Gastrocnemius medialis (tissue), 4 donors: Measurements from ENCODE around the gene MGAT4C. TPM values are rescaled to one million over a fixed set of nuclear protein-coding genes. Genes with fewer than 3 reads are reported as not detected.
"Not testable (repeated sequence)": the region's sequence is repeated elsewhere in the genome, so short reads cannot be mapped to it uniquely, and the experiment has no call there.

Experiments
- ATAC-seq, 2 donors: fragments of 150-250 bp; one replicate each; pipeline ENCODE4 v1.9.1; 2016
- DNase-seq, 2 donors: peaks; one replicate each; pipeline ENCODE4 v3.0.0-alpha.2; 2019
- H3K27ac ChIP-seq, 4 donors: fragments of 200-600 bp; sonication (generic); 1 replicate in 1 of 4; 2 replicates in 3 of 4; pipeline ENCODE4 v1.5.1; 2016 to 2018; ENCODE audit warnings: mild to moderate bottlenecking in 2 of 4, moderate library complexity in 1 of 4
- H3K27me3 ChIP-seq, 3 donors: fragments of 200-600 bp; sonication (generic) in 2 of 3; 1 replicate in 1 of 3; 2 replicates in 2 of 3; pipeline versions ENCODE4 v1.5.1 to v1.6.0; 2016 to 2019; ENCODE audit warnings: mild to moderate bottlenecking in 1 of 3, moderate library complexity in 1 of 3
- H3K36me3 ChIP-seq, 2 donors: fragments of 200-600 bp; sonication (generic) in 1 of 2; one replicate each; pipeline ENCODE4 v1.5.1; 2017 to 2018
- H3K4me1 ChIP-seq, 2 donors: fragments of 200-600 bp; sonication (generic) in 1 of 2; one replicate each; pipeline ENCODE4 v1.5.1; 2016 to 2017; ENCODE audit warnings: mild to moderate bottlenecking in 2 of 2
- H3K4me3 ChIP-seq, 4 donors: fragments of 200-600 bp; sonication (generic) in 3 of 4; 1 replicate in 1 of 4; 2 replicates in 3 of 4; pipeline ENCODE4 v1.5.1; 2016 to 2019; ENCODE audit warnings: mild to moderate bottlenecking in 2 of 4
- H3K9me3 ChIP-seq, 3 donors: fragments of 200-600 bp; sonication (generic) in 2 of 3; 1 replicate in 1 of 3; 2 replicates in 2 of 3; pipeline ENCODE4 v1.5.1; 2016 to 2019
- POLR2A ChIP-seq, 2 donors: fragments of 450-650 bp; IDR thresholded peaks; one replicate each; pipeline ENCODE4 v1.6.1; 2017; ENCODE audit warnings: antibody characterized with exemption in 2 of 2, mild to moderate bottlenecking in 2 of 2, moderate library complexity in 2 of 2
- in situ Hi-C, 4 donors: fragments of 200-750 bp; cut with MboI; loops; one replicate each; pipeline versions ENCODE4 v1.15.0 to v1.8.0; 2017; ENCODE audit warnings: low sequenced_read_pairs in 4 of 4
- intact Hi-C: fragments of 100-400 bp; cut with DNase I; formaldehyde crosslinking; loops from one replicate; pipeline ENCODE4 v1.15.1; 2023; ENCODE audit warnings: low total_unique reads
- total RNA-seq, 4 donors: library from RNA; depleted of rRNA; stranded (reverse); fragments of >200 nt; gene quantifications; one replicate each; pipeline versions ENCODE4 v1.1.0 to v1.2.3, GENCODE V29; 2016
- TF ChIP-seq, protein P1 (sequence below), 5 experiments: fragments of 450-650 bp in 3 of 5; fragments of 200-600 bp in 2 of 5; sonication (generic) in 2 of 5; IDR thresholded peaks in 4 of 5; conservative IDR thresholded peaks in 1 of 5; 1 replicate in 4 of 5; 2 replicates in 1 of 5; pipeline ENCODE4 v1.5.1; 2016 to 2019; ENCODE audit warnings: antibody characterized with exemption in 5 of 5, mild to moderate bottlenecking in 3 of 5, moderate library complexity in 3 of 5

MGAT4C gene
- total RNA-seq = not detected

DNA sequence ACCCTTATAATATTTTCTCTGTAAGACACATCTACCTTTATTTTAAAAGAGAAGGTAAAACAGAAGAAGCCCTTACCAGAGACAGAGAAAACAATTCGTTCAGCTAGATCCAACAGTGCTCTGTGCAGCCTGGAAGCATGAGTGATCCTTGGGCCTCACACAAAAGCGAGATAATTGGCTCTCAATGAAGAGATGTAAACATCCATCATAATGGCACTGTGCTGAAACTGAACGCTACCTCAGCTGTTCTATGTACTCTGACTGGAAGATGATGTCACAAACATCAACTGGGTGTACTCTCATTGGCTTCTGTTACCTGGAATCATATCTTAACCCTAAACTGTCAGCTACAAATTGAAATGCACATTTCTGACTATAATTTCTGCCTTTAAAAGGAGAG, at the start of gene MGAT4C:
Gene MGAT4C, minus strand, starts transcription at position 229 of the 400 bp plus-strand sequence.
- in situ Hi-C loops (no loop called here), intact Hi-C loops (no loop called here)
- H3K27ac ChIP-seq = no peak within 1 kb of the TSS
- ATAC-seq = no peak
- no peaks in the 10 kb centered on the region for H3K4me1 ChIP-seq
- TF ChIP-seq, protein P1, sequence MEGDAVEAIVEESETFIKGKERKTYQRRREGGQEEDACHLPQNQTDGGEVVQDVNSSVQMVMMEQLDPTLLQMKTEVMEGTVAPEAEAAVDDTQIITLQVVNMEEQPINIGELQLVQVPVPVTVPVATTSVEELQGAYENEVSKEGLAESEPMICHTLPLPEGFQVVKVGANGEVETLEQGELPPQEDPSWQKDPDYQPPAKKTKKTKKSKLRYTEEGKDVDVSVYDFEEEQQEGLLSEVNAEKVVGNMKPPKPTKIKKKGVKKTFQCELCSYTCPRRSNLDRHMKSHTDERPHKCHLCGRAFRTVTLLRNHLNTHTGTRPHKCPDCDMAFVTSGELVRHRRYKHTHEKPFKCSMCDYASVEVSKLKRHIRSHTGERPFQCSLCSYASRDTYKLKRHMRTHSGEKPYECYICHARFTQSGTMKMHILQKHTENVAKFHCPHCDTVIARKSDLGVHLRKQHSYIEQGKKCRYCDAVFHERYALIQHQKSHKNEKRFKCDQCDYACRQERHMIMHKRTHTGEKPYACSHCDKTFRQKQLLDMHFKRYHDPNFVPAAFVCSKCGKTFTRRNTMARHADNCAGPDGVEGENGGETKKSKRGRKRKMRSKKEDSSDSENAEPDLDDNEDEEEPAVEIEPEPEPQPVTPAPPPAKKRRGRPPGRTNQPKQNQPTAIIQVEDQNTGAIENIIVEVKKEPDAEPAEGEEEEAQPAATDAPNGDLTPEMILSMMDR (IDR thresholded peaks at IDR 0.05 in 4 of 5, conservative IDR thresholded peaks at IDR 0.05 in 1 of 5) = no peak
- TF ChIP-seq POLR2A (IDR thresholded peaks at IDR 0.05) = no peak
- H3K9me3 ChIP-seq = no peaks in the 10 kb centered on the region
- DNase-seq = no peak
- H3K27me3 ChIP-seq = no peaks in the 10 kb centered on the region
- no peak within 1 kb of the TSS for H3K4me3 ChIP-seq
- H3K36me3 ChIP-seq = no peaks in the 10 kb centered on the region

DNA sequence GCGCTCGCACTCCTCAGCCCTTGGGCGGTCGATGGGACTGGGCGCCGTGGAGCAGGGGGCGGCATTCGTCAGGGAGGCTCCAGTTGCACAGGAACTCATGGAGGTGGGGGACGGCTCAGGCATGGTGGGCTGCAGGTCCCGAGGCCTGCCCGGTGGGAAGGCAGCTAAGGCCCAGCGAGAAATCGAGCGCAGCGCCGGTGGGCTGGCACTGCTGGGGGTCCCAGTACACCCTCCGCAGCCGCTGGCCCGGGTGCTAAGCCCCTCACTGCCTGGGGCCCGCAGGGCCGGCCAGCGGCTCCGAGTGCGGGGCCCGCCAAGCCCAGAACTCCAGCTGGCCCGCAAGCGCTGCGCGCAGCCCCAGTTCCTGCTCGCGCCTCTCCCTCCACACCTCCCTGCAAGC, 40.2 kb upstream of the MGAT4C start:
- intact Hi-C loops, DNase-seq, H3K36me3 ChIP-seq, H3K27me3 ChIP-seq, H3K4me1 ChIP-seq, in situ Hi-C loops, ATAC-seq, H3K27ac ChIP-seq, H3K9me3 ChIP-seq, H3K4me3 ChIP-seq: not testable (repeated sequence)

DNA sequence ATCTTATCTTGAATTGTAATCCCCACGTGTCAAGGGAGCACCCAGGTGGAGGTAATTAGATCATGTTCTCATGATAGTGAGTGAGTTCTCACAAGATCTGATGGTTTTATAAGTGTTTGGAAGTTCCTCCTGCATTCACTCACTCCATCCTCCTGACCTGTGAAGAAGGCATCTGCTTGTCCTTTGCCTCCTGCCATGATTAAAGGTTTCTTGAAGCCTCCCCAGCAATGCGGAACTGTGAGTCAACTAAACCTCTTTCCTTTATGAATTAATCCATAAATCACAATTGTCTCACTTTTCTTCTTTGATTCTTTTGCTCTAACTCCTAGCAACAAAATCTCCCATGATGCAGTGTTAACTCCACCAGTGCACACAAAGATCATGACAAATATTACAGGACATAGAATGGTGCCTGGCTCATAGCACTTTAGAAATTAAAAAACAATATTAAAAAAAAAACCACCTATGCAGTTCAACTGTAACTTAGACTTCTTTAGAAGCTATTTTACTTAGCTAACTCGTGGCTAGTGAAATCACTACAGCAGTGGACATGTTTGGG, 37.6 kb upstream of the MGAT4C start:
- ATAC-seq = no peak
- Histone ChIP-seq H3K4me1 (no peaks in the 10 kb centered on the region), H3K27me3 (no peaks in the 10 kb centered on the region), H3K27ac (no peak overlapping the region), H3K36me3 (no peaks in the 10 kb centered on the region), H3K4me3 (no peak overlapping the region), H3K9me3 (no peaks in the 10 kb centered on the region)
- in situ Hi-C loops (no loop called here), intact Hi-C loops (no loop called here)
- no peak for TF ChIP-seq POLR2A (IDR thresholded peaks at IDR 0.05)
- TF ChIP-seq, protein P1 (IDR thresholded peaks at IDR 0.05 in 4 of 5, conservative IDR thresholded peaks at IDR 0.05 in 1 of 5) = no peak
- no peak for DNase-seq

DNA sequence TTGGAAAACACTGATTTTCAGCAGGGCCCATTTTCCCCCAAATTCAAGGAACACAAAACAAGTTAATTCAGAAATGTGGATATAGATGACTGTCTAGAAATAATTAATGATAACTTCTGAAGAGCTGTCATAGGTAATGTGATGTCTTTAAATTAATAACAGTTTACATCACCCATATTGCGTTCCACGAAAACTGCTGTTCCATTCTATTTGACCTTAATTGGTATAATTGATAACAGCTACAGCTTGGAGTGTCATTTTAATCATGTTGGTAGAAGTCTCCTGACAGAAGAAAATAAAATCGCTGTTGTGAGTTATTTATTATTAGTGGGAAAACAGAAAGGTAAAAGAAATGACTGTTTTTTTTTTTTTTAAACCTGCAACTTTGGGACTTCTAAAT, 36.3 kb upstream of the MGAT4C start:
- no peaks in the 10 kb centered on the region for H3K9me3 ChIP-seq
- no peaks in the 10 kb centered on the region for H3K36me3 ChIP-seq
- ATAC-seq = no peak
- in situ Hi-C loops (no loop called here), intact Hi-C loops (no loop called here)
- no peak overlapping the region for H3K4me3 ChIP-seq
- TF ChIP-seq, protein P1 (IDR thresholded peaks at IDR 0.05 in 4 of 5, conservative IDR thresholded peaks at IDR 0.05 in 1 of 5) = no peak
- no peak for TF ChIP-seq POLR2A (IDR thresholded peaks at IDR 0.05)
- no peak overlapping the region for H3K27ac ChIP-seq
- H3K4me1 ChIP-seq = no peaks in the 10 kb centered on the region
- no peaks in the 10 kb centered on the region for H3K27me3 ChIP-seq
- DNase-seq = no peak

DNA sequence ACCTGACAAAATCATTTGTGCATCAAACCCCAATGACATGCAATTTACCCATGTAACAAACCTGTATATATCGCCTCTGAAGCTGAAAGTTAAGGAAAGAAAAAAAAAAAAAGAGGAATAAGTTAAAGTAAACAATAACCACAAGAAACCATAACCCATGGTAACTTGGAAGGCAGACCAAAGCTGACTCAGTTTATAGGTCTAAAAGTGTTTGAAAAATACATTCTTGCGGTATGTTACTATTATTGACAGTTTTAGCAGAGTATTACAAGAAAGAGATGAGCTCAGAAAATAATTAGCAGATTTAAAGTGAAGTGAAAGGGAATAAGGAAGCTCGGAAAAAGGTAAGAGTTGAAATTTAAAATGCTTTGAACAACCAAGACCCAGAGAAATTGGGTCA, 34.4 kb upstream of the MGAT4C start:
- in situ Hi-C loops (no loop called here), intact Hi-C loops (no loop called here)
- H3K36me3 ChIP-seq = no peaks in the 10 kb centered on the region
- no peaks in the 10 kb centered on the region for H3K27me3 ChIP-seq
- DNase-seq = no peak
- H3K27ac ChIP-seq = no peak overlapping the region
- TF ChIP-seq POLR2A (IDR thresholded peaks at IDR 0.05) = no peak
- TF ChIP-seq, protein P1 (IDR thresholded peaks at IDR 0.05 in 4 of 5, conservative IDR thresholded peaks at IDR 0.05 in 1 of 5) = no peak
- no peak overlapping the region for H3K4me3 ChIP-seq
- H3K9me3 ChIP-seq = no peaks in the 10 kb centered on the region
- H3K4me1 ChIP-seq = no peaks in the 10 kb centered on the region
- ATAC-seq = no peak
